Activated naive CD4-positive, alpha-beta T cell treated with anti-CD3 and anti-CD28 coated beads, Interleukin-2, amount 50 U/mL, for 72 hours (primary cell): ENCODE data around the gene NTRK3. TPM values are rescaled to one million over a fixed set of nuclear protein-coding genes. Genes with fewer than 3 reads are reported as not detected.
"Not testable (repeated sequence)": the region's sequence is repeated elsewhere in the genome, so short reads cannot be mapped to it uniquely, and the experiment has no call there.

ENCODE experiments used
- ATAC-seq, 2 donors: fragments of 150-1000 bp; cut with Tn5 transposase; 2 replicates each; pipeline ENCODE4 v1.10.0; 2021; ENCODE audit warnings: mild to moderate bottlenecking in 2 of 2, moderate library complexity in 2 of 2
- DNase-seq, 2 donors: peaks; one replicate each; pipeline ENCODE4 v3.0.0; 2021 to 2022; ENCODE audit warnings: low spot score in 2 of 2
- H3K27ac Mint-ChIP-seq, 2 donors: one replicate each; pipeline ENCODE4 v1.8.0; 2022; ENCODE audit warnings: mild to moderate bottlenecking in 2 of 2, mixed read lengths in 2 of 2
- H3K36me3 Mint-ChIP-seq, 2 donors: one replicate each; pipeline ENCODE4 v1.8.0; 2022; ENCODE audit warnings: mixed read lengths in 2 of 2
- H3K9me3 Mint-ChIP-seq, 2 donors: one replicate each; pipeline ENCODE4 v1.8.0; 2022; ENCODE audit warnings: mixed read lengths in 2 of 2
- total RNA-seq, 2 donors: library from RNA; stranded (reverse); gene quantifications; one replicate each; pipeline ENCODE4 v1.2.3, GENCODE V29; 2022

The NTRK3 gene
- total RNA-seq, 2 donors from 2014 or later: 0.71 to 4.0 TPM

GRCh38 chr15:88061452-88061851, 195.1 kb downstream of the NTRK3 start:
- Mint-ChIP-seq H3K27ac (no peak overlapping the region), H3K36me3 (no peaks in the 10 kb centered on the region), H3K9me3 (no peaks in the 10 kb centered on the region)
- ATAC-seq: no peak
- DNase-seq: no peak

DNA sequence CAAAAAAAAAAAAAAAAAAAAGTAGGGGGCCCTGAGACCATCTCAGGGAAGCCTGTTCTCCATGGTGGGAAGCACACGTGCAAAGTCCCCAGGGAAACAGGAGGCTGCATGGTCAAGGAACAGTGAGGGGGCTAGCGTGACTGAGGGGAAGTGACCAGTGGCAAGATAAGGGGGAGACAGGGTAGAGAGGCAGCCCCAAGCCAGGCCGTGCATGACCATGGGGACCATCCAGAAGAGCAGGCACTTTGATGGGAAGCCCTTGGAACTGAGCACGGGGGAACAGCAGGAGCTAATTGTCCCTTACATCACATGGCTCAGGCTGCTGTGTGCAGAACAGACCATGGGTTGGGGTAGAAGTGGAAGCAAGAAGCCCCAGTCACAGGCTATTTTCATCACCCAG, 196.2 kb downstream of the NTRK3 start:
- H3K36me3 Mint-ChIP-seq: no peaks in the 10 kb centered on the region
- no peaks in the 10 kb centered on the region for H3K9me3 Mint-ChIP-seq

DNA sequence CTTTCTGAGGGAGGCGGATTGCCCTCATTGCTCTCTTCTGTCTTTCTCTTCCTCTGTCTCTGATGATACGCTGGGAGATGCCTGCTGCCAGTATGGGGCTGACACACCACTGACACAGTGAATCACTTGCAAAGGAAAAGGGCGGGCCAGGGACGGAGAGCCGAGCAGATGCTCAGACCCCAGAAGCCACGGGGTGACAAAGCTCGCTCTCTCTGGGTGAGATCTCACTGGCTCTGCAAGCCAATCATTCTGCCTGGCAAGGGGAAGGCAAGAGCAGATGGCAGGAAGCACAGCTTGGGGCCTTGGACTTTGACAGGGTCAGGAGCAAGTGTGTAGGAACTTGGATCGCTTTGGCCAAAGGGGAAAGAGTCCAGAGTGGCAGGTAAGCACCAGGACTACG, 198.7 kb downstream of the NTRK3 start:
- Mint-ChIP-seq H3K36me3 (no peaks in the 10 kb centered on the region), H3K27ac (no peak overlapping the region), H3K9me3 (no peaks in the 10 kb centered on the region)
- ATAC-seq: no peak
- no peak for DNase-seq

More for the DNA sequence above, 196.2 kb downstream of the NTRK3 start:
- ATAC-seq: no peak
- H3K27ac Mint-ChIP-seq: no peak overlapping the region
- DNase-seq: no peak

DNA sequence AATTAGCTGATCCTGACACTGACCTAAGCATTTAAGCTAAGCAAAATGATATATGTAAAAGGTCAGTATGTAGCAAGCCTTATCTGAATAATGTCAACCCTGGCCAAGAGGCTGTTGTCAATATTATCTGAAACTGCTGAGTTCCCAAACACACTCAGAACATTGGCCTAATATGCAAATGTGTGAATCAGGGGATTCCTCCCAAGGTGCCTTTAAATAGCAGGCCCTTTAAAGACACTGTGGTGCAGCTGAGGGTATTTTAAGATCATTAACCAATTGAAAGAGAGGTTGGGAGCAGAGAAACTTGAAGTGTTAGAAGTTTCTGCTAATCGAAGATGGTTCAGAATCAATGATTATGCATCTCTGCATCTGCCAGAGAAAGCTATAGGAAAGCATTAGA, 207.0 kb downstream of the NTRK3 start:
- no peak overlapping the region for H3K27ac Mint-ChIP-seq
- ATAC-seq (no peak), DNase-seq (no peak)
- H3K9me3 Mint-ChIP-seq: no peaks in the 10 kb centered on the region
- no peaks in the 10 kb centered on the region for H3K36me3 Mint-ChIP-seq

DNA sequence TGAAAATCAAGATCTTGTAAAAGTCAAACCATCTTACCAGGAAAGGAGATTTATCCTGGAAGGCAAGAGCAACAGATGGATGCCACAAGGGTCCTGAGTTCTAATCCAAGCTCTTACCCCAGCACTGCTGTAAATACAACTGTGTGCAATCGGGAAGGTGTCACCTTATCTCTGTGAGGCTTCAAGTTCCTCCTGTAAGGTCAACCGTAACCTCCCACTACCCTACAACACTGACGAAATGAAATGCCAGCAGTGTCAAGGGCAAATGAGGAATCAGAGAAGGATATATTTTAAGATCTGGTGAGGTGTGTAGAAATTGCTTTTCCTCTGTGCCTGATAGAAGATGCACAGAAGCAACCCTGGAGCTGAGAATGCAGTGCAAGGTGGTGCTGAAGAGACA, 207.8 kb downstream of the NTRK3 start:
- DNase-seq: no peak
- no peaks in the 10 kb centered on the region for H3K36me3 Mint-ChIP-seq
- no peak overlapping the region for H3K27ac Mint-ChIP-seq
- ATAC-seq: no peak
- H3K9me3 Mint-ChIP-seq: no peaks in the 10 kb centered on the region

DNA sequence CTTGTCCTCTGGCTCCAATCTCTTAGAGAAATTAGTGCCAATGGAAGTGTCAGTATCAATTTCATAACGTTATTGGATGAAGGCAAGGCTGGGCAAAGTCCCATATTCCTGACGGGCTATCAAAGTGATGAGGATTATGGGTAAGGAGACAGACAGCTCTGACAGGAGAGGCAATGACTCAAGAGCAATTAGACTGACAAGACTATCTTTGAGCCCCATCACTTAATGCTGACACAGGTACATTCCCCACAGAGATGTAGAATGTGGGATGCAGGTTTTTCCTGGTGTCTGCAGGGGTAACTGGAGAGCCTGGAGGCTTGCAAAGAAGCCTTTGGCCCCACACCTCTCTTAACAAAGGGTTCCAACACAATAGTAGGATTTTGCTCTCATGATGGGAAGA, 208.3 kb downstream of the NTRK3 start:
- ATAC-seq (no peak), DNase-seq (no peak)
- no peaks in the 10 kb centered on the region for H3K36me3 Mint-ChIP-seq
- H3K9me3 Mint-ChIP-seq: no peaks in the 10 kb centered on the region
- H3K27ac Mint-ChIP-seq: no peak overlapping the region

DNA sequence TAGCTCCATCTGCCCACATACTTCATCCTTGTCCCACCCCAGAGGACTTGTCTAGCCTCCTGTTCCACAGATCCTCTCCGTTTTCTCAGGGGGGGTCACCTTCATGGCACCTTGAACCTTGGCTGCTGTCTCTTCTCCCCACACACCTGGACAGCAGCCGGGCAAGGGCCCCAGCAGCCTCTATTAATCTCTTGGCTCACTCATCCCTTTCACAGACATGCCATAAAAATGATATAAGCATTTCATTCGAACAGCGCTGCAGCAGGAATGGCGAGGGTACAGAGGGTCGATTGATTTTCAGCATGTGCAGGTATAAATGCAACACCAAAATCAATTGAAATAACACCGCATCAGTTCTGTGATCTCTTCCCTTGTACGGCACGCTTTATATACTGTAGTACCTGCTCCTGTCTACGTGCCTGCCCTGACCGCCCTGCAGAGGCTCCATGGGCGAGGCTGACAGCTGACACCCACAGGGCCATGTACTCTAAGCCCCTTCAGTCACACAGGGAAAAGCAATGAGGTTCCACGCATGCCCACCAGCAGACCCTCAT, 209.9 kb downstream of the NTRK3 start:
- H3K36me3 Mint-ChIP-seq: no peaks in the 10 kb centered on the region
- no peaks in the 10 kb centered on the region for H3K9me3 Mint-ChIP-seq
- no peak overlapping the region for H3K27ac Mint-ChIP-seq
- DNase-seq (no peak), ATAC-seq (no peak)

- H3K27ac Mint-ChIP-seq: no peak overlapping the region
- DNase-seq (no peak), ATAC-seq (no peak)
- H3K9me3 Mint-ChIP-seq: no peaks in the 10 kb centered on the region
- no peaks in the 10 kb centered on the region for H3K36me3 Mint-ChIP-seq
Measured at GRCh38 chr15:88043396-88043795, 213.1 kb downstream of the NTRK3 start.

DNA sequence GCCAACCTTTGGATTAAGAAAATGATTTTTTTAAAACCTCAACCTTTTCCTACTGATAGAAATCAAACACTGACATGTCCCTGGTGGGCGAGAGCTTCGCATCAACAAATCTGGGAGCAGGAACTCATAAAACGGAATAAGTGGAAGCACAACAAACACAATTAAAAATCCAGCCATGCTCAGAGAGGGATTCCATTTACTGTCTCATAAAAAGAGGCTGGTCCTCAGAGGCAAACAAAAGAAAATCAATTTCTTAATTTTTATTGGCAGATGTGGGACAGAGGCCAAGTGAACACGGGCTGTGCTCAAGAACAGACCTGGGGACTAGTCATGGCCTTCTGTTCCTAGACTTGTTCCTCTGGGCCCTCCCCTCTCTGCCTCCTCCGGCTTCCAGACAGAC, 214.5 kb downstream of the NTRK3 start:
- ATAC-seq (no peak), DNase-seq (no peak)
- no peaks in the 10 kb centered on the region for H3K36me3 Mint-ChIP-seq
- no peak overlapping the region for H3K27ac Mint-ChIP-seq
- no peaks in the 10 kb centered on the region for H3K9me3 Mint-ChIP-seq

GRCh38 chr15:88040516-88040915, 216.0 kb downstream of the NTRK3 start:
- no peaks in the 10 kb centered on the region for H3K9me3 Mint-ChIP-seq

GRCh38 chr15:88038261-88038660, 218.3 kb downstream of the NTRK3 start:
- H3K9me3 Mint-ChIP-seq: no peaks in the 10 kb centered on the region
- no peak for ATAC-seq
- no peak for DNase-seq
- no peaks in the 10 kb centered on the region for H3K36me3 Mint-ChIP-seq
- H3K27ac Mint-ChIP-seq: no peak overlapping the region

More at GRCh38 chr15:88040516-88040915, 216.0 kb downstream of the NTRK3 start:
- DNase-seq (no peak), ATAC-seq (no peak)
- Mint-ChIP-seq H3K36me3 (no peaks in the 10 kb centered on the region), H3K27ac (no peak overlapping the region)

DNA sequence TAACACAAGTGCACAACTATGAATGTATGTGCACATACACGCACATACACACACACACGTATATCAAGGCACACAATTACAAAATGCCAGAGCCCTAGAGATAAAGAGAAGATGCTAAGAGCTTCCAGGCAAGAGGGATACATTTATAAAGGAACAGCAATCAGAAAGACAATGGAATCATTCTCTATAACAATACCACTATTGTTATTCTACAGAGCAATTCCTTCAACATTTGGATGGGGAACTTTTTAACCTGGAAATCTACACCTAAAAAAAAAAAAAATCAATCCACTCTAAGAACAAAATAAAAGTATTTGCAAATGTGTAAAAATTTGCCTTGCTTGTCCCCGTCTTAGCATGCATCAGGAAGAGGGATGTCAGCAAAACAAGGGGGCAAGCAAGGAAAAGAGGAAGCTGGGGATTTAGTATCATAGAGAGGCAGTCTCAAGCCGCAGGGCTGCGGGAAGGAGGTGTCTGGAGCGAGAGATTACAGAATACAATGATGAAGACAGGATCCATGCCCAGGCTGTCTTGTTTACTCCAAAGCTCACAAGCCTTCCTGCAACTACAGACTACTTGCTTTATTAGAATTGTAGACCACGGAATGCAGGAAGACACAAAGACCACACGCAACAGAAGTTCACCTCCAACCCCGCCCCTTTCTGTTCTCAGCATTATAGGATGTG, 220.2 kb downstream of the NTRK3 start:
- ATAC-seq: no peak
- H3K9me3 Mint-ChIP-seq: no peaks in the 10 kb centered on the region
- H3K36me3 Mint-ChIP-seq: no peaks in the 10 kb centered on the region
- DNase-seq: no peak
- no peak overlapping the region for H3K27ac Mint-ChIP-seq

DNA sequence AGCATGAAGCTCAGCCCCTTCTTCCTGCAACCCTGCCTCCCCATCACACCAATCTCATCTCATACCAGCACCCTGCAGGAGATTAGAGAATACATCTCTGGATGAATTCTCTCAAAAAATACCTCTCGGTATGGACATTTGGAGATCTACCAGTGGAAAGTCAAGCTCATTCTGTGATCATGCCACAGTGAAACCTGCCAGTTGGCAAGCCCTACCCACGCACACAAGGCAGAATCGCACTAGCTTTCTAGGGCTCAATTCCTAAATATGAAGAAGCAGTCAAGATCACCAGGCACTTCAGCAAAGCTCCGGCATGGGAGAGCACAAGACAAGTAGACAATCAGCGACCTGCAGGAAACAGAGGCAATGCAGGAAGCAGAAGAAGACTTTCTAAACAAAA, 221.2 kb downstream of the NTRK3 start:
- no peaks in the 10 kb centered on the region for H3K36me3 Mint-ChIP-seq
- no peaks in the 10 kb centered on the region for H3K9me3 Mint-ChIP-seq
- DNase-seq (no peak), ATAC-seq (no peak)
- H3K27ac Mint-ChIP-seq: no peak overlapping the region

- not testable (repeated sequence) for H3K9me3 Mint-ChIP-seq, ATAC-seq, H3K36me3 Mint-ChIP-seq, H3K27ac Mint-ChIP-seq, DNase-seq
Measured at GRCh38 chr15:88033421-88033820, 223.1 kb downstream of the NTRK3 start.

GRCh38 chr15:88032787-88033186, 223.8 kb downstream of the NTRK3 start:
- DNase-seq (no peak), ATAC-seq (no peak)

DNA sequence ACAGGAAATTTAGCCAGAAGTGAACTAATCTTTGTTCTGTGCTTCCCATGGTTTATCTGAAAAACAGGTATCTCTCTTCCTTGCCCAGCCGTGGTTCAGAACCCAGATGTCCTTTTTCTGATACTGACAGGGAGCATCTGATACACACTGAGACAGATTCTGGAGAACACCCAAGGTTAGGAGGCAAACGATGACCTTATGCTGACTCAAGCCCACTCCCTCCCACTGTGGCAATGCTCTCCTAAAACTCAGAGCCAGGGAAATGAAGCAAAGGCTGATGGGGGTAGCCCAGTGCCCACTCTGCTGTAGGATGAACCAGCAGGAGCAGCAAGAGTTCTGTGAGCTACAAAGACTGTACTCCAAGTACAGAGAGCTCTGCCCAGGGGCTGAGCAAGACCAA, 225.1 kb downstream of the NTRK3 start:
- H3K27ac Mint-ChIP-seq: no peak overlapping the region
- ATAC-seq: no peak
- peaks cover 0 to 4% of the 10 kb centered on the region in 2 donors for H3K9me3 Mint-ChIP-seq
- DNase-seq: no peak
- H3K36me3 Mint-ChIP-seq: no peaks in the 10 kb centered on the region

More at GRCh38 chr15:88032787-88033186, 223.8 kb downstream of the NTRK3 start:
- Mint-ChIP-seq H3K9me3 (peaks cover 0 to 1% of the 10 kb centered on the region in 2 donors), H3K27ac (no peak overlapping the region), H3K36me3 (no peaks in the 10 kb centered on the region)

DNA sequence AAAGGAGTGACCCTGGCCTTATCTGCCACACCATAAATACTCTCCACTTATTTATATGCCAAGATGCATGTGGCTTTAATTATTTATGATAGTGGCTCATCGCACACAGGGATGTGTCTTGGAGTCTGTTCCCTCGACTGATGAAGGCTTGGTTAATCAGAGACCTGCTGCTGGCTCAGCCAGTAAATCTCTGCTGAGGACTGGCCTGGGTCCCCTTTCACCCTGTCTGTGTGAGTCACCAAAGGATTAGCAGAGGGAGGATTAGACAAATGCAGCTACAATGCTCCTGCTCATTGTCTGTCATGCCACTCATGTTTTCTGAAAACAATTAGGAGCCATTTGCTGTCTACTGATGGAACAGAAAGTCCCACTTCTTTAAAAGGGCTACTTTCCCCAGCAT, 226.8 kb downstream of the NTRK3 start:
- ATAC-seq: no peak
- DNase-seq: no peak
- no peaks in the 10 kb centered on the region for H3K36me3 Mint-ChIP-seq
- H3K27ac Mint-ChIP-seq: no peak overlapping the region
- H3K9me3 Mint-ChIP-seq: peaks cover 0 to 4% of the 10 kb centered on the region in 2 donors

- Mint-ChIP-seq H3K9me3 (peaks cover 4 to 5% of the 10 kb centered on the region in 2 donors), H3K36me3 (no peaks in the 10 kb centered on the region), H3K27ac (no peak overlapping the region)
- DNase-seq (no peak), ATAC-seq (no peak)
Measured at GRCh38 chr15:88028024-88028423, 228.5 kb downstream of the NTRK3 start.
